Keratinocyte (primary cell): ENCODE measurements around the gene MXI1. TPM values are rescaled to one million over a fixed set of nuclear protein-coding genes. Genes with fewer than 3 reads are reported as not detected.

Experiments used
- DNase-seq: peaks from one replicate; pipeline ENCODE4 v3.0.0-alpha.2; 2011; ENCODE audit warnings: low read depth, missing footprints, low spot score
- FAIRE-seq: peaks from 2 replicates; lab custom pipeline; 2011; peaks lifted over from hg19 to GRCh38; lab: Jason Lieb, UNC
- H2AFZ ChIP-seq: 2 replicates; pipeline ENCODE4 v1.6.0; 2012; ENCODE audit warnings: low read length, control low read depth, inconsistent platforms; ENCODE audit not compliant: control insufficient read depth
- H3K27ac ChIP-seq: 2 replicates; pipeline ENCODE4 v1.5.1; 2011; ENCODE audit warnings: low read length; ENCODE audit not compliant: control insufficient read depth, insufficient read depth
- H3K27me3 ChIP-seq: 3 replicates; pipeline ENCODE4 v1.6.0; 2011; ENCODE audit warnings: low read length; ENCODE audit not compliant: control insufficient read depth, insufficient read depth; ENCODE audit errors: extremely low read depth
- H3K36me3 ChIP-seq, 2 experiments: 2 replicates in 1 of 2; 3 replicates in 1 of 2; pipeline ENCODE4 v1.5.1; 2011; ENCODE audit warnings: low read length in 2 of 2, mild to moderate bottlenecking in 1 of 2; ENCODE audit not compliant: control insufficient read depth in 2 of 2, insufficient read depth in 2 of 2; ENCODE audit errors: extremely low read depth in 1 of 2
- H3K4me1 ChIP-seq: 3 replicates; pipeline ENCODE4 v1.5.1; 2011; ENCODE audit warnings: low read length; ENCODE audit not compliant: control insufficient read depth, insufficient read depth; ENCODE audit errors: extremely low read depth
- H3K4me2 ChIP-seq: 3 replicates; pipeline ENCODE4 v1.6.0; 2011; ENCODE audit warnings: low read depth, low read length; ENCODE audit not compliant: control insufficient read depth, insufficient read depth; ENCODE audit errors: extremely low read depth
- H3K4me3 ChIP-seq, 3 experiments: fragments of 200-600 bp in 1 of 3; sonication (generic) in 1 of 3; 2 replicates in 2 of 3; 3 replicates in 1 of 3; pipeline ENCODE4 v1.5.1; 2011 to 2016; ENCODE audit warnings: low read length in 3 of 3, mild to moderate bottlenecking in 3 of 3, control low read depth in 2 of 3, inconsistent platforms in 1 of 3, low read depth in 1 of 3, mixed read lengths in 1 of 3, mixed run types in 1 of 3, moderate library complexity in 1 of 3; ENCODE audit not compliant: control insufficient read depth in 2 of 3, insufficient read depth in 2 of 3; ENCODE audit errors: extremely low read depth in 1 of 3
- H3K79me2 ChIP-seq: 2 replicates; pipeline ENCODE4 v1.6.0; 2012; ENCODE audit warnings: low read length; ENCODE audit not compliant: control insufficient read depth, insufficient read depth
- H3K9ac ChIP-seq: 3 replicates; pipeline ENCODE4 v1.6.0; 2011; ENCODE audit warnings: low read length; ENCODE audit not compliant: control insufficient read depth, insufficient read depth; ENCODE audit errors: extremely low read depth
- H3K9me1 ChIP-seq: 3 replicates; pipeline ENCODE4 v1.6.0; 2011; ENCODE audit warnings: low read length; ENCODE audit not compliant: control insufficient read depth, insufficient read depth; ENCODE audit errors: extremely low read depth
- H3K9me3 ChIP-seq: 2 replicates; pipeline ENCODE4 v1.5.1; 2012; ENCODE audit warnings: low read depth, low read length; ENCODE audit not compliant: control insufficient read depth
- H4K20me1 ChIP-seq: 3 replicates; pipeline ENCODE4 v1.6.0; 2011; ENCODE audit warnings: low read length; ENCODE audit not compliant: control insufficient read depth, insufficient read depth; ENCODE audit errors: extremely low read depth
- EZH2 ChIP-seq: IDR thresholded peaks from one replicate; pipeline ENCODE4 v1.6.1; 2012; ENCODE audit warnings: inconsistent platforms, mild to moderate bottlenecking, low read length, moderate library complexity
- dilution Hi-C: fragments of 300-500 bp; cut with MboI; formaldehyde crosslinking; loops from one replicate; pipeline ENCODE4 v1.7.0; 2020; ENCODE audit warnings: low sequenced_read_pairs; ENCODE audit not compliant: extremely low pct_ligation_motif_present
- polyA plus RNA-seq, 5 experiments: library from polyadenylated mRNA; depleted of rRNA in 3 of 5; stranded (reverse) in 3 of 5; stranded (forward) in 1 of 5; unstranded in 1 of 5; fragments of >200 nt; gene quantifications; 1 replicate in 1 of 5; 2 replicates in 3 of 5; 3 replicates in 1 of 5; pipeline versions ENCODE4 v1.2.1 to v1.2.3, GENCODE V29; 2011 to 2012; ENCODE audit warnings: missing spikeins in 2 of 5, low read depth in 1 of 5, low replicate concordance in 1 of 5
- TF ChIP-seq, protein P1 (sequence below), 3 experiments: IDR thresholded peaks in 1 of 3; conservative IDR thresholded peaks in 1 of 3; optimal IDR thresholded peaks in 1 of 3; 2 replicates in 2 of 3; 3 replicates in 1 of 3; pipeline versions ENCODE3 to v1.5.1; 2011; ENCODE audit warnings: low read length in 3 of 3, mild to moderate bottlenecking in 3 of 3, moderate library complexity in 2 of 3, control low read depth in 1 of 3, inconsistent platforms in 1 of 3; ENCODE audit not compliant: insufficient read depth in 2 of 3; ENCODE audit errors: extremely low read depth in 1 of 3

The MXI1 gene
- polyA plus RNA-seq, 1 donor (not counting 4 experiments of a cell fraction or from before 2014, with no cell fraction given) = 17.8 TPM

DNA sequence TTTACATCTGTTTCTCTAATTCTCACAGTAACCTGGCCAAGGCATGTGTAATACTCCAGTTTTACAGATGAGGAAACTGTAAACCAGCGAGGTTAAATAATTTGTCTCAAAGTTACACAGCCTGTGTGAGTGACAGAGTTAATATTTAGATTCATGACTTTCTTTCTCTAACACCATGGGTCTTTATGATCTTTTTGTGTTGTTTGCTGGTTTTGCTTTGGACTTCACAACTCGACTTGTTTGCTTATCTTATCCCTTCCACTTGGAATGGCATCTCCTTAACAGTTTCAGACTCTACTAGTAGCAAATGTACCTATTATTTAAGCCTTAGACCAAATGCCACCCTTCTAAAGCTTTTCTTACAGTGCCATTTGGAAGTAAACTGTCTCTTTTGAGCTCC lies 34.4 kb downstream of the MXI1 start:
- no peak overlapping the region for H3K27ac ChIP-seq
- no peaks in the 10 kb centered on the region for H3K9me1 ChIP-seq
- no peaks in the 10 kb centered on the region for H4K20me1 ChIP-seq
- DNase-seq = no peak
- no peaks in the 10 kb centered on the region for H3K36me3 ChIP-seq
- H3K27me3 ChIP-seq = no peaks in the 10 kb centered on the region
- no peak for TF ChIP-seq EZH2
- TF ChIP-seq, protein P1, sequence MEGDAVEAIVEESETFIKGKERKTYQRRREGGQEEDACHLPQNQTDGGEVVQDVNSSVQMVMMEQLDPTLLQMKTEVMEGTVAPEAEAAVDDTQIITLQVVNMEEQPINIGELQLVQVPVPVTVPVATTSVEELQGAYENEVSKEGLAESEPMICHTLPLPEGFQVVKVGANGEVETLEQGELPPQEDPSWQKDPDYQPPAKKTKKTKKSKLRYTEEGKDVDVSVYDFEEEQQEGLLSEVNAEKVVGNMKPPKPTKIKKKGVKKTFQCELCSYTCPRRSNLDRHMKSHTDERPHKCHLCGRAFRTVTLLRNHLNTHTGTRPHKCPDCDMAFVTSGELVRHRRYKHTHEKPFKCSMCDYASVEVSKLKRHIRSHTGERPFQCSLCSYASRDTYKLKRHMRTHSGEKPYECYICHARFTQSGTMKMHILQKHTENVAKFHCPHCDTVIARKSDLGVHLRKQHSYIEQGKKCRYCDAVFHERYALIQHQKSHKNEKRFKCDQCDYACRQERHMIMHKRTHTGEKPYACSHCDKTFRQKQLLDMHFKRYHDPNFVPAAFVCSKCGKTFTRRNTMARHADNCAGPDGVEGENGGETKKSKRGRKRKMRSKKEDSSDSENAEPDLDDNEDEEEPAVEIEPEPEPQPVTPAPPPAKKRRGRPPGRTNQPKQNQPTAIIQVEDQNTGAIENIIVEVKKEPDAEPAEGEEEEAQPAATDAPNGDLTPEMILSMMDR (optimal IDR thresholded peaks at IDR 0.05 in 1 of 3, IDR thresholded peaks at IDR 0.05 in 1 of 3, conservative IDR thresholded peaks at IDR 0.05 in 1 of 3; ENCODE audit: extremely low read depth in 1 of 3, insufficient read depth in 2 of 3, low read length in 3 of 3) = no peak
- no peaks in the 10 kb centered on the region for H3K9me3 ChIP-seq
- no peak overlapping the region for H3K4me2 ChIP-seq
- no peaks in the 10 kb centered on the region for H3K4me1 ChIP-seq
- H3K4me3 ChIP-seq = no peak overlapping the region
- H3K79me2 ChIP-seq = no peaks in the 10 kb centered on the region
- no peak overlapping the region for H2AFZ ChIP-seq
- dilution Hi-C loops = no loop called here
- no peak overlapping the region for H3K9ac ChIP-seq
- FAIRE-seq = no peak

DNA sequence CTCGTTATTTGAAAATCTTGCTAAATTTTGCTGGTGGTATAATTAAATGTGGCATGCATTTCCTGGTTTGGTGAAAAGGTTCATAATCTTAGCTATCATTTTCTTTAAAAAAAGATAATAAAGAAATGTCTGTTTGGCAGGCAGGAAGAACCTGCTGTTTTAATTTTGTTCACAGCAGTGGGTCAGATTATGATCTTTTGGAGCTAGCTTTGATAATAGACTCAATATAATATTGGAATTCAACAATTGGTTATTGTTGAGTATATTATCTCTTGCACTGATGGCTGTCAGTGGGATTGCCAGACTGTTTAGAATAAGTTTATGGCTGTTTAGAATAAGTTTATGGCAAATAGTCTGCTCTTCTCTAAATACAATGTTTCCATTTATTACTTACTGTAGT lies 35.1 kb downstream of the MXI1 start:
- no peaks in the 10 kb centered on the region for H3K79me2 ChIP-seq
- no peak for FAIRE-seq
- H3K27ac ChIP-seq = no peak overlapping the region
- H3K4me1 ChIP-seq = no peaks in the 10 kb centered on the region
- H3K9ac ChIP-seq = no peak overlapping the region
- TF ChIP-seq EZH2 = no peak
- TF ChIP-seq, protein P1 (optimal IDR thresholded peaks at IDR 0.05 in 1 of 3, IDR thresholded peaks at IDR 0.05 in 1 of 3, conservative IDR thresholded peaks at IDR 0.05 in 1 of 3; ENCODE audit: extremely low read depth in 1 of 3, insufficient read depth in 2 of 3, low read length in 3 of 3) = no peak
- no peaks in the 10 kb centered on the region for H3K27me3 ChIP-seq
- H4K20me1 ChIP-seq = no peaks in the 10 kb centered on the region
- H3K4me3 ChIP-seq = no peak overlapping the region
- no peak overlapping the region for H3K4me2 ChIP-seq
- dilution Hi-C loops = no loop called here
- no peaks in the 10 kb centered on the region for H3K9me3 ChIP-seq
- no peak overlapping the region for H2AFZ ChIP-seq
- H3K9me1 ChIP-seq = no peaks in the 10 kb centered on the region
- no peaks in the 10 kb centered on the region for H3K36me3 ChIP-seq
- no peak for DNase-seq
